ENCODE data around the gene LYSET. TPM values are rescaled to one million over a fixed set of nuclear protein-coding genes. Genes with fewer than 3 reads are reported as not detected.

LYSET gene
- total and polyA plus RNA-seq, 10 of the 15 experiments (the other 5 are each of a cell fraction or from before 2014, with no cell fraction given), result 11.9 to 34.5 (median 21.2) TPM

DNA sequence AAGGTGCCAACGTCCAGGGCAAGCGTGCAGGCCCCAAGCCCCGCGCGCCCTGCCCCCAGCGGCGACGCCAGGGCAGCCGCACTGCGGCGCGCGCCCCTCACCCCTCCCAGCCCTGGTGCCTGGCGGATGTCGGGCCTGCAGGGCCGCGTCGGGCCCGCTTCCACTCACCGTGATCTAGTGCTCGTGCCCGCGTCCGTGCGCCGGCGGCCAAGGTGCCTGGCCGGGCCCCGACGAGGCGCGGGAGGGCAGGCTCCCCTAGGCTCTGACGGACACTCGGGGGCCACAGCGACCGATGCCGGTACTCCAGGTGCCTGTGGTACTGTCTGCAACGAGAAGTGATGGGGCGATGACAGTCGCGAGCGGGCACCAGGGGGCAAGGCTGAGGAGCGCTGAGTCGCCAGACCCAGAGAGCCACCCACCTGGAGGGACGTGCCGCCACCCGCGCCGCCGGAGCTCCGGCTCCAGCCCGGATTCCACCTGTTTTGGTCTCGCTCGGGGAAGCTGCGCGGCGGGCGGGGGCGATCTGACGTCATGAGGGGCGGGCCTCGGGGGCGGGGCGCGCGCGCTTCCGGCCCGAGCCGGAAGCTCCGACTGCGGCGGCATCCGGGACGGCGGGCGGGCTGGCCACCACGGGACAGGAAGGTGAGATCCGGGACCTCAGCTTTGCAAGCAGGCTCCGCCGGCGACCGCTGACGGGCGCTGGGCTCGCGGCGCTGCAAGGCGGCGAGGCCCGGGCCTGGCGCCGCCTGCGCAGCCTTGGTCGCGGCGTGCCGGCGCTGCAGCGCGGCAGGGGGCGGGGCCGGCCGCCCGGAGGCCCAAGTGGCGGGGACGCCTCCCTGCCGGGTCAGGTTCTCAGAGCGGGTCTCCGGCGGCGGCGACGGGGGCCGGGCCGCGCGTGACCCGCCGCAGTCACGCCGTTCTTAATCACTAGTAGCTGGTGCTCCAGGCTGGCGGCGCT, at the start of gene LYSET, which contains the start of gene MOAP1 (continued):
- TF ChIP-seq ZZZ3 (IDR thresholded peaks at IDR 0.05; ENCODE audit: control insufficient read depth, insufficient read length, low read depth) (no peak), ETV6 (conservative IDR thresholded peaks at IDR 0.05 in 1 of 2, IDR thresholded peaks at IDR 0.05 in 1 of 2; ENCODE audit: borderline replicate concordance in 1 of 2, low read depth in 1 of 2) (peak in 1 of 2 experiments; percentile 49; a peak in 2 of 4 replicates), CHD1 (IDR thresholded peaks at IDR 0.05; ENCODE audit: low read depth, low read length) (peak; percentile 64; the same call in 1 of the 2 replicates), IRF4 (IDR thresholded peaks at IDR 0.05; ENCODE audit: low read depth, low read length) (no peak), EZH2 (IDR thresholded peaks at IDR 0.05; ENCODE audit: borderline replicate concordance, control insufficient read depth, low read depth, low read length) (no peak), CHD4 (IDR thresholded peaks at IDR 0.05) (no peak)
- TF ChIP-seq, protein P1, sequence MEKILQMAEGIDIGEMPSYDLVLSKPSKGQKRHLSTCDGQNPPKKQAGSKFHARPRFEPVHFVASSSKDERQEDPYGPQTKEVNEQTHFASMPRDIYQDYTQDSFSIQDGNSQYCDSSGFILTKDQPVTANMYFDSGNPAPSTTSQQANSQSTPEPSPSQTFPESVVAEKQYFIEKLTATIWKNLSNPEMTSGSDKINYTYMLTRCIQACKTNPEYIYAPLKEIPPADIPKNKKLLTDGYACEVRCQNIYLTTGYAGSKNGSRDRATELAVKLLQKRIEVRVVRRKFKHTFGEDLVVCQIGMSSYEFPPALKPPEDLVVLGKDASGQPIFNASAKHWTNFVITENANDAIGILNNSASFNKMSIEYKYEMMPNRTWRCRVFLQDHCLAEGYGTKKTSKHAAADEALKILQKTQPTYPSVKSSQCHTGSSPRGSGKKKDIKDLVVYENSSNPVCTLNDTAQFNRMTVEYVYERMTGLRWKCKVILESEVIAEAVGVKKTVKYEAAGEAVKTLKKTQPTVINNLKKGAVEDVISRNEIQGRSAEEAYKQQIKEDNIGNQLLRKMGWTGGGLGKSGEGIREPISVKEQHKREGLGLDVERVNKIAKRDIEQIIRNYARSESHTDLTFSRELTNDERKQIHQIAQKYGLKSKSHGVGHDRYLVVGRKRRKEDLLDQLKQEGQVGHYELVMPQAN (conservative IDR thresholded peaks at IDR 0.05), result no peak; the same call in none of the 2 replicates
- TF ChIP-seq, protein P2, sequence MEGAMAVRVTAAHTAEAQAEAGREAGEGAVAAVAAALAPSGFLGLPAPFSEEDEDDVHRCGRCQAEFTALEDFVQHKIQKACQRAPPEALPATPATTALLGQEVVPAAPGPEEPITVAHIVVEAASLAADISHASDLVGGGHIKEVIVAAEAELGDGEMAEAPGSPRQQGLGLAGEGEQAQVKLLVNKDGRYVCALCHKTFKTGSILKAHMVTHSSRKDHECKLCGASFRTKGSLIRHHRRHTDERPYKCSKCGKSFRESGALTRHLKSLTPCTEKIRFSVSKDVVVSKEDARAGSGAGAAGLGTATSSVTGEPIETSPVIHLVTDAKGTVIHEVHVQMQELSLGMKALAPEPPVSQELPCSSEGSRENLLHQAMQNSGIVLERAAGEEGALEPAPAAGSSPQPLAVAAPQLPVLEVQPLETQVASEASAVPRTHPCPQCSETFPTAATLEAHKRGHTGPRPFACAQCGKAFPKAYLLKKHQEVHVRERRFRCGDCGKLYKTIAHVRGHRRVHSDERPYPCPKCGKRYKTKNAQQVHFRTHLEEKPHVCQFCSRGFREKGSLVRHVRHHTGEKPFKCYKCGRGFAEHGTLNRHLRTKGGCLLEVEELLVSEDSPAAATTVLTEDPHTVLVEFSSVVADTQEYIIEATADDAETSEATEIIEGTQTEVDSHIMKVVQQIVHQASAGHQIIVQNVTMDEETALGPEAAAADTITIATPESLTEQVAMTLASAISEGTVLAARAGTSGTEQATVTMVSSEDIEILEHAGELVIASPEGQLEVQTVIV (IDR thresholded peaks at IDR 0.05; ENCODE audit: borderline replicate concordance, partially characterized antibody), result no peak
- TF ChIP-seq, protein P3, sequence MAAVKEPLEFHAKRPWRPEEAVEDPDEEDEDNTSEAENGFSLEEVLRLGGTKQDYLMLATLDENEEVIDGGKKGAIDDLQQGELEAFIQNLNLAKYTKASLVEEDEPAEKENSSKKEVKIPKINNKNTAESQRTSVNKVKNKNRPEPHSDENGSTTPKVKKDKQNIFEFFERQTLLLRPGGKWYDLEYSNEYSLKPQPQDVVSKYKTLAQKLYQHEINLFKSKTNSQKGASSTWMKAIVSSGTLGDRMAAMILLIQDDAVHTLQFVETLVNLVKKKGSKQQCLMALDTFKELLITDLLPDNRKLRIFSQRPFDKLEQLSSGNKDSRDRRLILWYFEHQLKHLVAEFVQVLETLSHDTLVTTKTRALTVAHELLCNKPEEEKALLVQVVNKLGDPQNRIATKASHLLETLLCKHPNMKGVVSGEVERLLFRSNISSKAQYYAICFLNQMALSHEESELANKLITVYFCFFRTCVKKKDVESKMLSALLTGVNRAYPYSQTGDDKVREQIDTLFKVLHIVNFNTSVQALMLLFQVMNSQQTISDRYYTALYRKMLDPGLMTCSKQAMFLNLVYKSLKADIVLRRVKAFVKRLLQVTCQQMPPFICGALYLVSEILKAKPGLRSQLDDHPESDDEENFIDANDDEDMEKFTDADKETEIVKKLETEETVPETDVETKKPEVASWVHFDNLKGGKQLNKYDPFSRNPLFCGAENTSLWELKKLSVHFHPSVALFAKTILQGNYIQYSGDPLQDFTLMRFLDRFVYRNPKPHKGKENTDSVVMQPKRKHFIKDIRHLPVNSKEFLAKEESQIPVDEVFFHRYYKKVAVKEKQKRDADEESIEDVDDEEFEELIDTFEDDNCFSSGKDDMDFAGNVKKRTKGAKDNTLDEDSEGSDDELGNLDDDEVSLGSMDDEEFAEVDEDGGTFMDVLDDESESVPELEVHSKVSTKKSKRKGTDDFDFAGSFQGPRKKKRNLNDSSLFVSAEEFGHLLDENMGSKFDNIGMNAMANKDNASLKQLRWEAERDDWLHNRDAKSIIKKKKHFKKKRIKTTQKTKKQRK (IDR thresholded peaks at IDR 0.05; ENCODE audit: low read depth, low read length), result no peak
